Calu3 (cell line): ENCODE measurements around the gene MTMR2. TPM values are rescaled to one million over a fixed set of nuclear protein-coding genes. Genes with fewer than 3 reads are reported as not detected.
A peak's percentile ranks its signal among the peaks of the same experiment; 100 is the strongest.

Experiments used
- BruUV-seq: library from RNA; stranded (reverse); fragments of 400-500 nt; replicated peaks from 2 replicates; lab custom pipeline; 2021; lab: Mats Ljungman, UMichigan
- CTCF ChIA-PET: fragments of 300-600 bp; sonication (Branson Sonifier 250); formaldehyde crosslinking; loops from one replicate; lab custom pipeline; 2022; ENCODE audit warnings: antibody characterized with exemption; lab: Charles Lee
- DNase-seq: peaks from one replicate; pipeline ENCODE4 v3.0.0; 2022
- H3K27ac Mint-ChIP-seq: one replicate; pipeline ENCODE4 v1.8.0; 2022; ENCODE audit warnings: mixed read lengths; ENCODE audit not compliant: unreplicated experiment
- H3K27me3 Mint-ChIP-seq: one replicate; pipeline ENCODE4 v1.8.0; 2022; ENCODE audit warnings: mixed read lengths; ENCODE audit not compliant: unreplicated experiment
- H3K36me3 Mint-ChIP-seq: one replicate; pipeline ENCODE4 v1.8.0; 2022; ENCODE audit warnings: mild to moderate bottlenecking, moderate library complexity, mixed read lengths; ENCODE audit not compliant: insufficient read depth, unreplicated experiment
- H3K4me1 Mint-ChIP-seq: one replicate; pipeline ENCODE4 v1.8.0; 2022; ENCODE audit warnings: mild to moderate bottlenecking, low read depth, mixed read lengths; ENCODE audit not compliant: unreplicated experiment
- H3K4me3 Mint-ChIP-seq: one replicate; pipeline ENCODE4 v1.8.0; 2022; ENCODE audit warnings: mild to moderate bottlenecking, low read depth, moderate library complexity, mixed read lengths; ENCODE audit not compliant: unreplicated experiment
- H3K9me3 Mint-ChIP-seq: one replicate; pipeline ENCODE4 v1.8.0; 2022; ENCODE audit warnings: low read depth, mixed read lengths; ENCODE audit not compliant: unreplicated experiment
- intact Hi-C: fragments of 100-400 bp; cut with micrococcal nuclease; formaldehyde crosslinking; loops from one replicate; pipeline ENCODE4 v1.10.0; 2022; ENCODE audit not compliant: unreplicated experiment
- total RNA-seq: library from RNA; stranded (reverse); gene quantifications from 2 replicates; pipeline ENCODE4 v1.2.3, GENCODE V29; 2022
- TF ChIP-seq, protein P1 (sequence below): fragments of 200-600 bp; IDR thresholded peaks from one replicate; pipeline ENCODE4 v1.8.0; 2022; ENCODE audit warnings: antibody characterized with exemption; ENCODE audit not compliant: unreplicated experiment

Gene MTMR2
- total RNA-seq, 1 experiment from 2014 or later = 17.4 TPM

DNA sequence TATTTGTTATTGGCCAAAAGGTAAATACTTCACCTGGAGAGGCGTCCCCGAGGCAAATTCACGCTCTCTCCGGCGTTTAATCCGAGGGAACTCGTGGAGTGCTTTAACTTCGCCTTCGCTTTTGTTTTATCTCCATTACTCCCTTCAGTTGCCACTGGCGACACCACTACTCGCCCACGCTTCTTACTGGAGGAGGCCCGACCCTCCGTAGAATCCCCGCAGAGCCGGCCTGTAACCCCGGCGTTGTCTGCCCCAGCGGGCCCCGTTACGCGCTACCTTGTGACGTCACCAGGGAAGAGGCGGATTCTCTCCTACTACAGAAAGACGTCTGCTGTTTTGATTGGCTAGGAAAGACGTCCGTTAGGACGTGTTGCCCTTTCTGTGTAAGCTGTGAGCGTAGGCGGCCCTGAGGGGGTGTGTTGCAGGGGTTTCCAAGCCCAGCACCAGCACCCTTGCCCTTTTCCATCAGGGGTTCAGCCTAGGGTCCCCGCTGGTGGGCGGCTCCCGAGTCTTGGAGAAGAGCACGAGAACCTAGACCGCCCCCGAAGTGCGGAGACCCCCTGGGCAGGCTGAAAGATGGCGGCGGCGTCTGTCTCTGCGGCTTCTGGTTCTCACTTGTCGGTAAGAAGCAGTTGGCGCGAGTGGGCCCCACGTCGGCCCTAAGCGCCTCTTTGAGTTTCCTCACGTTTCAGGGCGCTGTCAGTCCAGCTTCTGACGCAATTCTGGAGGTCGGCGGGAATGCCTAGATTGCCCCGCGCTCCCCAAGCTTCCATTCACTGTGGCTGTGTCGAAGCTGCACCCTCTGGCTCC lies 133.6 kb downstream of the MTMR2 start, which contains the start of gene CEP57:
CEP57 (plus strand) TSS at position 376 of the 810 bp plus-strand sequence; CDS start at position 577, 201 bp downstream.
- TF ChIP-seq, protein P1, sequence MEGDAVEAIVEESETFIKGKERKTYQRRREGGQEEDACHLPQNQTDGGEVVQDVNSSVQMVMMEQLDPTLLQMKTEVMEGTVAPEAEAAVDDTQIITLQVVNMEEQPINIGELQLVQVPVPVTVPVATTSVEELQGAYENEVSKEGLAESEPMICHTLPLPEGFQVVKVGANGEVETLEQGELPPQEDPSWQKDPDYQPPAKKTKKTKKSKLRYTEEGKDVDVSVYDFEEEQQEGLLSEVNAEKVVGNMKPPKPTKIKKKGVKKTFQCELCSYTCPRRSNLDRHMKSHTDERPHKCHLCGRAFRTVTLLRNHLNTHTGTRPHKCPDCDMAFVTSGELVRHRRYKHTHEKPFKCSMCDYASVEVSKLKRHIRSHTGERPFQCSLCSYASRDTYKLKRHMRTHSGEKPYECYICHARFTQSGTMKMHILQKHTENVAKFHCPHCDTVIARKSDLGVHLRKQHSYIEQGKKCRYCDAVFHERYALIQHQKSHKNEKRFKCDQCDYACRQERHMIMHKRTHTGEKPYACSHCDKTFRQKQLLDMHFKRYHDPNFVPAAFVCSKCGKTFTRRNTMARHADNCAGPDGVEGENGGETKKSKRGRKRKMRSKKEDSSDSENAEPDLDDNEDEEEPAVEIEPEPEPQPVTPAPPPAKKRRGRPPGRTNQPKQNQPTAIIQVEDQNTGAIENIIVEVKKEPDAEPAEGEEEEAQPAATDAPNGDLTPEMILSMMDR = no peak
- Mint-ChIP-seq H3K27ac (peak within 1 kb of the TSS; percentile 60), H3K4me1 (peaks cover 26% of the 10 kb centered on the region), H3K4me3 (peak within 1 kb of the TSS; percentile 73), H3K27me3 (no peaks in the 10 kb centered on the region), H3K36me3 (peaks cover 71% of the 10 kb centered on the region), H3K9me3 (no peaks in the 10 kb centered on the region)
- intact Hi-C loops = loop anchor here (5.0 kb wide), 1 partner anchor 602 kb away; the partner anchor contains the start of gene JRKL
- peak; percentile 92 for DNase-seq
- CTCF ChIA-PET = interaction anchor here (0.8 kb wide), 1 partner anchor 599 kb away, joined by 3 read pairs; the partner anchor contains the start of genes CCDC82 and JRKL
- BruUV-seq = no TSS peak

DNA sequence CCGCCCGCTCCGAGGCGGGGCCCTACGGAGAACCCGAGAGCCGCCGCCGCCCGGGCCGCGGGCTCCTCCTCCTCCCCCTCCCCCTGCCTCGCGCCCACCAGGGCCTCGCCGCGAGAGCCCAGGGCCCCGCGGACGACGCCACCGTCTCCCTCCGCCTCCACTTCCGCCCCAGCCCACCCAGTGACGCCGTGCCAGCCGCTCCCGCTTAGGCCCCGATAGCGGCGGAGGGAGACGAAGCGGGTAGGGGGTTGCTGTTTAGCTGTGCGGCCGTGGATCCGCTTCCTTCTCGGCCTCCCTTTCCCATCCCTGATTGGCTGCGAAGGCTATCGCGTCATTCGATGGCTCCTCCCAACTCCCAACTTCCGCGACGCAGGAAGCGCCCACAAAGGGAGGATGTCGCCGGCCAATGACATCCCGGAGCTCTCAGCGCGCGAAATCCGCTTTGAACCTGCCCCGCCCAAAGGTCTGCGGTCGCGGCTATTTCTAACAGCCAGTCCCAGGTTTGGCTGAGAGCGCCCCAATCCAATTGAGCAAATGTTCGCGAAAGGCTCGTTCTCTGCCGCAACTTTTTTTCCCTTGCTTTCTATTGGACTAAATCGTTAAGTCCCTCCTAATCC lies 134.3 kb downstream of the MTMR2 start, which contains the start of gene FAM76B:
FAM76B (minus strand) TSS at position 277 of the 617 bp plus-strand sequence. CDS start 304 bp downstream, outside the sequence.
- Mint-ChIP-seq H3K27me3 (no peaks in the 10 kb centered on the region), H3K36me3 (peaks cover 68% of the 10 kb centered on the region), H3K4me3 (peak within 1 kb of the TSS; percentile 73), H3K4me1 (peaks cover 19% of the 10 kb centered on the region), H3K9me3 (no peaks in the 10 kb centered on the region), H3K27ac (peak within 1 kb of the TSS; percentile 60)
- intact Hi-C loops = loop anchor here (2.0 to 5.0 kb wide), 2 partner anchors 75 to 603 kb away; partner anchors contain the start of gene JRKL
- peak; percentile 92 for DNase-seq
- CTCF ChIA-PET = interaction anchor here (0.6 to 0.8 kb wide), 2 partner anchors 600 to 603 kb away, joined by 3 to 4 read pairs; partner anchors contain the start of genes CCDC82 and JRKL
- TSS peak; percentile 6 for BruUV-seq
- TF ChIP-seq, protein P1 = no peak

DNA sequence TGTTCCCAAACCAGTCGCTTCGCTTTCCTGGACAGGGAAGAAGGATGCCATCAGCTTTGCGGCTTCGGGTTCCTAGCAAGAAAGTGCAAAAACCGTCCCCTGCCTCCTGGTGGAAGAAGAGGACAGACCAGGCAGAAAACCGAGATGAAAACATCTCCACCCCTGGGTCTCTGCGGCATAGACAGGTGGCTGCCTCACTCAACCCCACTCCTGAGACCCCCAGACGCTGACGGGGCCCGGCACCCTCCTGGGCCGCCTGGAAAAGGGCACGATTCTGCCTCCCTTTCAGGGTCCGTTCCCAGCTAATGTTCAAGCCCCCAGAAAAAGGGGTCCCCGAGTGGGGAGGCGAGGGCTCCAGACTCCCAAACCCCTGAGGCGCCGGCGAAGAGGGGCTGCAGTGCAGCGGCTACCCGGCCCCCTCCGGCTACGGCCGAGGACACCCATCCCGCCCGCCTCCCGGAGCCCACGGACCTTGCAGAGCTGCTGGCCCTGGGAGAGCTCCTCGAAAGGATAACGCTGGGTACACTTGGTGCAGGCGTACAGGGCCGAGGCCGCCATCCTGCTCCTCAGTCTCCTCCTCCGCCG lies 134.9 kb downstream of the MTMR2 start:
- Mint-ChIP-seq H3K4me3 (peak overlapping the region; percentile 73), H3K4me1 (peaks cover 13% of the 10 kb centered on the region), H3K27ac (peak overlapping the region; percentile 60), H3K9me3 (no peaks in the 10 kb centered on the region), H3K27me3 (no peaks in the 10 kb centered on the region), H3K36me3 (peaks cover 64% of the 10 kb centered on the region)
- CTCF ChIA-PET = interaction anchor here (0.6 to 0.8 kb wide), 4 partner anchors 572 to 637 kb away, joined by 3 to 6 read pairs (median 4); partner anchors contain the start of genes CCDC82 and JRKL
- peak; percentile 25 for DNase-seq
- intact Hi-C loops = loop anchor here (2.0 kb wide), 1 partner anchor 74 kb away; no protein-coding TSS in a partner anchor
- no TSS peak for BruUV-seq
- TF ChIP-seq, protein P1 = no peak

Other genes with a start within 250 kb of the MTMR2 start
- gene FAM76B, start 134.3 kb downstream of the MTMR2 start, total RNA-seq = 20.4 and 28.2 TPM in 2 replicates
- gene CEP57, start 133.6 kb downstream of the MTMR2 start, total RNA-seq = 58.7 and 59.4 TPM in 2 replicates